DND-41 (cell line): Measurements from ENCODE around the gene RAB6B.

Experiments
- CTCF ChIP-seq: IDR thresholded peaks from 2 replicates; pipeline ENCODE4 v1.5.1; 2012; ENCODE audit warnings: borderline replicate concordance, low read length, moderate library complexity, mild to moderate bottlenecking; ENCODE audit not compliant: poor library complexity, severe bottlenecking; ENCODE audit errors: extremely low read depth
- EZH2 ChIP-seq: IDR thresholded peaks from 3 replicates; pipeline ENCODE4 v1.6.1; 2012; ENCODE audit warnings: borderline replicate concordance, low read depth, mild to moderate bottlenecking, moderate library complexity, low read length, inconsistent platforms; ENCODE audit not compliant: severe bottlenecking

- no peak for TF ChIP-seq CTCF
- no peak for TF ChIP-seq EZH2
These were observed 3.0 kb downstream of the RAB6B start for GRCh38 chr3:133892541-133893231.
